BE2C (cell line): ENCODE measurements around the gene LRMDA.

Experiments used
- DNase-seq: peaks from one replicate; pipeline ENCODE4 v3.0.0-alpha.2; 2020
- H3K27me3 ChIP-seq: fragments of 250-450 bp; sonication (Bioruptor Pico); 2 replicates; pipeline ENCODE4 v1.5.1; 2020; ENCODE audit warnings: mild to moderate bottlenecking
- H3K36me3 ChIP-seq: fragments of 250-450 bp; sonication (Bioruptor Pico); 2 replicates; pipeline ENCODE4 v1.5.1; 2020; ENCODE audit warnings: mild to moderate bottlenecking
- H3K4me1 ChIP-seq: fragments of 250-450 bp; sonication (Bioruptor Pico); 2 replicates; pipeline ENCODE4 v1.5.1; 2020
- H3K4me3 ChIP-seq: 2 replicates; pipeline ENCODE4 v1.5.1; 2011; ENCODE audit warnings: low read depth, low read length
- H3K9me3 ChIP-seq: fragments of 250-450 bp; sonication (Bioruptor Pico); 2 replicates; pipeline ENCODE4 v1.5.1; 2020
- TF ChIP-seq, protein P1 (sequence below): IDR thresholded peaks from 2 replicates; pipeline ENCODE4 v1.5.1; 2012; ENCODE audit warnings: mild to moderate bottlenecking, low read depth, low read length

LRMDA gene

DNA sequence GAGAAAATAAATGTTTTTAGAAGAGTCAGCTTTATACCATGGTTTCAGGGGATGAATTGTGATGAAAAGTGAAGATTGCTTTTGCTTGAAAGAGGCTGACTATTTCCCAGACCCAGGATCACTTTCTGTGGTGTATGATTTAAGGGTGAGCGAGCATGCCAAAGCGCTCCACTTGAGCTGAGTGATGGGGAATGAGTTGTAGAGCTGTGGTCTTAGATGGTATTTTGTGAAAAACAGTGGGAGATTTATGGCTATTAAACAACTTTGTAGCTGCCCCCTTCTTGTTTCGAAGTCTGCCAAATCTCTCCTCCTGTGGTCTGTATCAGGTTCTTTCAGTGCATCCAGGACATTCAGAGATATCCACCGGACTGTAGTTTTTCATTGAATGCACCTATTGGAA, 888.2 kb downstream of the LRMDA start:
- DNase-seq: no peak
- H3K27me3 ChIP-seq: no peaks in the 10 kb centered on the region; the same call in 1 of the 2 replicates
- no peaks in the 10 kb centered on the region for H3K36me3 ChIP-seq
- TF ChIP-seq, protein P1, sequence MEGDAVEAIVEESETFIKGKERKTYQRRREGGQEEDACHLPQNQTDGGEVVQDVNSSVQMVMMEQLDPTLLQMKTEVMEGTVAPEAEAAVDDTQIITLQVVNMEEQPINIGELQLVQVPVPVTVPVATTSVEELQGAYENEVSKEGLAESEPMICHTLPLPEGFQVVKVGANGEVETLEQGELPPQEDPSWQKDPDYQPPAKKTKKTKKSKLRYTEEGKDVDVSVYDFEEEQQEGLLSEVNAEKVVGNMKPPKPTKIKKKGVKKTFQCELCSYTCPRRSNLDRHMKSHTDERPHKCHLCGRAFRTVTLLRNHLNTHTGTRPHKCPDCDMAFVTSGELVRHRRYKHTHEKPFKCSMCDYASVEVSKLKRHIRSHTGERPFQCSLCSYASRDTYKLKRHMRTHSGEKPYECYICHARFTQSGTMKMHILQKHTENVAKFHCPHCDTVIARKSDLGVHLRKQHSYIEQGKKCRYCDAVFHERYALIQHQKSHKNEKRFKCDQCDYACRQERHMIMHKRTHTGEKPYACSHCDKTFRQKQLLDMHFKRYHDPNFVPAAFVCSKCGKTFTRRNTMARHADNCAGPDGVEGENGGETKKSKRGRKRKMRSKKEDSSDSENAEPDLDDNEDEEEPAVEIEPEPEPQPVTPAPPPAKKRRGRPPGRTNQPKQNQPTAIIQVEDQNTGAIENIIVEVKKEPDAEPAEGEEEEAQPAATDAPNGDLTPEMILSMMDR: no peak
- no peaks in the 10 kb centered on the region for H3K9me3 ChIP-seq
- no peaks in the 10 kb centered on the region for H3K4me1 ChIP-seq
- no peak overlapping the region for H3K4me3 ChIP-seq

DNA sequence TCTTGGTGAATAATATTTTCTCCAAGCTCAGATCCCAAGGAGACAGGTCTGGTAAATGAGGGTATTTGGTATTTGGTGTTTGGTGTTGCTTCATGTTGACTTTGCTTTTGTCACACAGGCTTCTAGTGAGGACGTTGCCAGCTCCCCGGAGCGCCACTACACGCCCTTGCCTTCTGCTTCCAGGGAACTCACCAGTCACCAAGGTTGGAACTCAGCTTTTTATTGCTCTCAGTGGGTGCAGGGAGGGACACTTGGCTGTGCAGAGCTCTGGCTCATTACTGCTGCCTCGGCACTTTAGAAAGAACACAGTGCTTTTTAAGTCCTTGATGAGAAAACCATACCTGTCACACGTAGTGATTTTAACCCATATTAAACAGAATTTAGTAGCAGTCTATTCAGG, 892.9 kb downstream of the LRMDA start:
- no peak overlapping the region for H3K4me3 ChIP-seq
- H3K36me3 ChIP-seq: no peaks in the 10 kb centered on the region
- no peaks in the 10 kb centered on the region for H3K9me3 ChIP-seq
- H3K27me3 ChIP-seq: no peaks in the 10 kb centered on the region; the same call in 1 of the 2 replicates
- no peak for DNase-seq
- H3K4me1 ChIP-seq: no peaks in the 10 kb centered on the region
- TF ChIP-seq, protein P1: no peak

- no peaks in the 10 kb centered on the region for H3K4me1 ChIP-seq
- TF ChIP-seq, protein P1: no peak
- no peaks in the 10 kb centered on the region for H3K9me3 ChIP-seq
- no peaks in the 10 kb centered on the region for H3K36me3 ChIP-seq
- H3K27me3 ChIP-seq: no peaks in the 10 kb centered on the region; the same call in 1 of the 2 replicates
- DNase-seq: no peak
- no peak overlapping the region for H3K4me3 ChIP-seq
These were observed 896.0 kb downstream of the LRMDA start for GRCh38 chr10:76327441-76327840.

DNA sequence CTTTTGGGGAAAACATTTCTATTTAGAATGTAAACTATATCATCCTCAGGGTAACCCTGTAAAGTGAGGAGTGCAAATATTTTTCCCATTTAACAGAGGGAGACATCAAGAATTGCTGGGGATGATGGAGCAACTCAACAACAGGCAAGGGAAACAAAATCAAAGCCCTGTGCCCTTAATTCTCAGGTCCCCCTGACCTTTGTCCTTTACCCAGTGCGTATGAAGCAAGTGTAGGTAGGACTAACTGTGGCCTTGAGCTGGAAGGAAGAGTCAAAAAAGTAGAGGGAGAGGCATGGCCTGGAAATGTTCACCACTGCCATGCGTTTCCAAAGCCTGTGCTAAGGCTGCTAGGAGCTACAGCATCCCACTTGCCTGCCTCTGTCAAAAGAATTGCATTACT, 896.9 kb downstream of the LRMDA start:
- no peaks in the 10 kb centered on the region for H3K27me3 ChIP-seq
- H3K4me1 ChIP-seq: no peaks in the 10 kb centered on the region
- DNase-seq: no peak
- no peaks in the 10 kb centered on the region for H3K9me3 ChIP-seq
- no peak overlapping the region for H3K4me3 ChIP-seq
- H3K36me3 ChIP-seq: no peaks in the 10 kb centered on the region
- TF ChIP-seq, protein P1: no peak

DNA sequence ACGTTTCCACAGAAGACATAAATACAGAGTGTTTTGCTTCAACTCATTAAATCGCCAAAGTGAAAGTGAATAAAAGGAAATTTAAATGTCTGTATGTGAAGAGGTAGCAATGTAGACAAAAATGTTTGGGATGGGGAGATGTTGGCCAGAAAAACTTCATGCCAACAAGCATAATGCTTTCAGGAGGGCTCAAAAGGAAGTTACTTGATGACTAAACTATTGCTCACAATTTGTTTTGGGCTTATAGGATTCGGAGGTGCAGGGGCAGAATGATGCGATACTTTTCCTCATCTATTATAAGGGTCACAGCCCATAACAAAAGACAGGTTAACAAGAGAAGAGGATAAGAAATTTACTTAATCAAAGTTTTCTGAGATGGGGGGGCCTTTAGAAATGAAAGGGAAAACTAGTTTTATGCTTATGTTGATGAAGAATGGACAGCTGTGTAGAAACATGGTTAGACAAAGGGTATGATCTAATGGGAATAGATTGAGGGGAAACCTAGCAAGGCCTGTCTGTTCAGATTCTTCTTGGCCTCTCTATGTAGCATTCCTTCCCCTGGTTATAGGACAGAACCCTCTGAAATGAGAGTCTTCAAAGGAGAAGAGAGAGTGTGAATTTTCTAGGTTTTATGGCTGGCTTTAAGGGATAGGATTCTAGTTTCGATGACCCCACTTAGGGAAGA, 898.6 kb downstream of the LRMDA start:
- TF ChIP-seq, protein P1: no peak
- no peak for DNase-seq
- Histone ChIP-seq H3K9me3 (no peaks in the 10 kb centered on the region), H3K4me3 (no peak overlapping the region), H3K4me1 (no peaks in the 10 kb centered on the region), H3K27me3 (no peaks in the 10 kb centered on the region), H3K36me3 (no peaks in the 10 kb centered on the region)

GRCh38 chr10:76331742-76332141, 900.3 kb downstream of the LRMDA start:
- Histone ChIP-seq H3K27me3 (no peaks in the 10 kb centered on the region), H3K4me3 (no peak overlapping the region), H3K9me3 (no peaks in the 10 kb centered on the region), H3K36me3 (no peaks in the 10 kb centered on the region), H3K4me1 (no peaks in the 10 kb centered on the region)
- TF ChIP-seq, protein P1: no peak
- no peak for DNase-seq
